ENCODE results near the gene HS3ST3A1. TPM values are rescaled to one million over a fixed set of nuclear protein-coding genes. Genes with fewer than 3 reads are reported as not detected.

HS3ST3A1 gene
- total and polyA plus RNA-seq, 8 donors: 0.56 to 10.7 (median 1.8) TPM; not detected in 1

GRCh38 chr17:13587487-13588338 is 14.0 kb downstream of the HS3ST3A1 start:
- no peak overlapping the region for H3K4me3 ChIP-seq
- no peak for DNase-seq
- H3K4me1 ChIP-seq: no peaks in the 10 kb centered on the region
- intact Hi-C loops (cut with DNase I; ENCODE audit: low total_unique reads): no loop called here
- H3K27me3 ChIP-seq: no peaks in the 10 kb centered on the region
- no peak for TF ChIP-seq POLR2A (IDR thresholded peaks at IDR 0.05)
- TF ChIP-seq CTCF (IDR thresholded peaks at IDR 0.05): no peak
- no peak for TF ChIP-seq POLR2AphosphoS5 (IDR thresholded peaks at IDR 0.05)
- no peak for TF ChIP-seq EP300 (IDR thresholded peaks at IDR 0.05)
- H3K27ac ChIP-seq: no peak overlapping the region
- 89 to 96% (median 94%) methylated on average over 4 of the region's 4 CpGs for WGBS, 5 donors
- no peaks in the 10 kb centered on the region for H3K36me3 ChIP-seq
- H3K9me3 ChIP-seq: no peaks in the 10 kb centered on the region

GRCh38 chr17:13584701-13585080 is 17.0 kb downstream of the HS3ST3A1 start:
- TF ChIP-seq CTCF (IDR thresholded peaks at IDR 0.05) (no peak), POLR2AphosphoS5 (IDR thresholded peaks at IDR 0.05) (no peak), POLR2A (IDR thresholded peaks at IDR 0.05) (no peak)
- intact Hi-C loops (cut with DNase I; ENCODE audit: low total_unique reads): no loop called here
- WGBS, 5 donors: 71 to 84% (median 77%) methylated on average over 3 of the region's 3 CpGs

GRCh38 chr17:13583996-13584700 is 17.6 kb downstream of the HS3ST3A1 start:
- no peak for TF ChIP-seq EP300 (IDR thresholded peaks at IDR 0.05)
- TF ChIP-seq POLR2A (IDR thresholded peaks at IDR 0.05): no peak
- no peak for TF ChIP-seq CTCF (IDR thresholded peaks at IDR 0.05)
- no peak for TF ChIP-seq POLR2AphosphoS5 (IDR thresholded peaks at IDR 0.05)
- DNase-seq: no peak

More at GRCh38 chr17:13584701-13585080, 17.0 kb downstream of the HS3ST3A1 start:
- no peaks in the 10 kb centered on the region for H3K9me3 ChIP-seq
- no peaks in the 10 kb centered on the region for H3K4me1 ChIP-seq
- no peak overlapping the region for H3K4me3 ChIP-seq
- H3K36me3 ChIP-seq: no peaks in the 10 kb centered on the region
- H3K27me3 ChIP-seq: no peaks in the 10 kb centered on the region
- DNase-seq: no peak
- no peak overlapping the region for H3K27ac ChIP-seq

GRCh38 chr17:13582776-13583547 is 18.8 kb downstream of the HS3ST3A1 start:
- TF ChIP-seq POLR2A (IDR thresholded peaks at IDR 0.05) (no peak), POLR2AphosphoS5 (IDR thresholded peaks at IDR 0.05) (no peak), EP300 (IDR thresholded peaks at IDR 0.05) (no peak), CTCF (IDR thresholded peaks at IDR 0.05) (no peak)
- intact Hi-C loops (cut with DNase I; ENCODE audit: low total_unique reads): no loop called here
- Histone ChIP-seq H3K27me3 (no peaks in the 10 kb centered on the region), H3K9me3 (no peaks in the 10 kb centered on the region), H3K36me3 (no peaks in the 10 kb centered on the region), H3K4me3 (no peak overlapping the region), H3K4me1 (no peaks in the 10 kb centered on the region), H3K27ac (no peak overlapping the region)
- no peak for DNase-seq
- 74 to 86% (median 79%) methylated on average over 9 of the region's 9 CpGs for WGBS, 5 donors

More at GRCh38 chr17:13583996-13584700, 17.6 kb downstream of the HS3ST3A1 start:
- H3K27ac ChIP-seq: no peak overlapping the region
- H3K4me1 ChIP-seq: no peaks in the 10 kb centered on the region
- H3K27me3 ChIP-seq: no peaks in the 10 kb centered on the region
- no peaks in the 10 kb centered on the region for H3K9me3 ChIP-seq
- H3K4me3 ChIP-seq: no peak overlapping the region
- 80 to 95% (median 88%) methylated on average over 2 to 3 of the region's 3 CpGs for WGBS, 5 donors
- H3K36me3 ChIP-seq: no peaks in the 10 kb centered on the region
- intact Hi-C loops (cut with DNase I; ENCODE audit: low total_unique reads): no loop called here
